Measurements from ENCODE around the gene COG3. TPM values are rescaled to one million over a fixed set of nuclear protein-coding genes. Genes with fewer than 3 reads are reported as not detected.

The COG3 gene
- total and polyA plus RNA-seq, 2 of the 13 experiments (the other 11 are each of a cell fraction or from before 2014, with no cell fraction given): 37.8 to 47.5 TPM

DNA sequence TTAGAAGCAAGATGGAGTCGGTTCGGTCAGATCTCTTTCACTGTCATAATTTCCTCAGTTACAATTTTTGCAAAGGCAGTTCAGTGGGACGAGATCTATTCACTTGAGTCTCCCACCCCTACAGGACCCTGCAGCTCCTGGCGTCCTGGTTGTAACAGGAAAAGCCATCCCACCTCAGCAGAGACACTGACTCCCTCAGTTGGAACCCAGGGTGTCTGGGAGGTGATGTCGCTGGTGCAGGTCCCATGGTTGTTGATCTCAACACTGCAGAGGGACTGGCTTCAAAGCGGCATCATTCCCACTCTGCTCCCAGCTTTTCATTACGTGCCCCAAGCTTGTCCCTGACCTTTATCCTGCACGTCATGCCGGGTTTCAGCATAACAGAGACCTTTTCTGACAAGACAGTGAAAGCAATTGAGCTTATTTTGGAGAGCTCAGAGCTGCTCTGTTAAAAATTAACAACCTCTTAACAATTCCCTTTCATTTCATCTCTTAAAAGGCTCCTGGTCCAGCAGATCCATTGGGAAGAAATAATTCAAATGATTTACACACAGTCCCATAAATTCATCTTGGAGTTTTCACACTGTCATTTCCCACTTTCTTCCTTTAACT lies 17.6 kb upstream of the COG3 start (continued):
- TF ChIP-seq, protein P1, sequence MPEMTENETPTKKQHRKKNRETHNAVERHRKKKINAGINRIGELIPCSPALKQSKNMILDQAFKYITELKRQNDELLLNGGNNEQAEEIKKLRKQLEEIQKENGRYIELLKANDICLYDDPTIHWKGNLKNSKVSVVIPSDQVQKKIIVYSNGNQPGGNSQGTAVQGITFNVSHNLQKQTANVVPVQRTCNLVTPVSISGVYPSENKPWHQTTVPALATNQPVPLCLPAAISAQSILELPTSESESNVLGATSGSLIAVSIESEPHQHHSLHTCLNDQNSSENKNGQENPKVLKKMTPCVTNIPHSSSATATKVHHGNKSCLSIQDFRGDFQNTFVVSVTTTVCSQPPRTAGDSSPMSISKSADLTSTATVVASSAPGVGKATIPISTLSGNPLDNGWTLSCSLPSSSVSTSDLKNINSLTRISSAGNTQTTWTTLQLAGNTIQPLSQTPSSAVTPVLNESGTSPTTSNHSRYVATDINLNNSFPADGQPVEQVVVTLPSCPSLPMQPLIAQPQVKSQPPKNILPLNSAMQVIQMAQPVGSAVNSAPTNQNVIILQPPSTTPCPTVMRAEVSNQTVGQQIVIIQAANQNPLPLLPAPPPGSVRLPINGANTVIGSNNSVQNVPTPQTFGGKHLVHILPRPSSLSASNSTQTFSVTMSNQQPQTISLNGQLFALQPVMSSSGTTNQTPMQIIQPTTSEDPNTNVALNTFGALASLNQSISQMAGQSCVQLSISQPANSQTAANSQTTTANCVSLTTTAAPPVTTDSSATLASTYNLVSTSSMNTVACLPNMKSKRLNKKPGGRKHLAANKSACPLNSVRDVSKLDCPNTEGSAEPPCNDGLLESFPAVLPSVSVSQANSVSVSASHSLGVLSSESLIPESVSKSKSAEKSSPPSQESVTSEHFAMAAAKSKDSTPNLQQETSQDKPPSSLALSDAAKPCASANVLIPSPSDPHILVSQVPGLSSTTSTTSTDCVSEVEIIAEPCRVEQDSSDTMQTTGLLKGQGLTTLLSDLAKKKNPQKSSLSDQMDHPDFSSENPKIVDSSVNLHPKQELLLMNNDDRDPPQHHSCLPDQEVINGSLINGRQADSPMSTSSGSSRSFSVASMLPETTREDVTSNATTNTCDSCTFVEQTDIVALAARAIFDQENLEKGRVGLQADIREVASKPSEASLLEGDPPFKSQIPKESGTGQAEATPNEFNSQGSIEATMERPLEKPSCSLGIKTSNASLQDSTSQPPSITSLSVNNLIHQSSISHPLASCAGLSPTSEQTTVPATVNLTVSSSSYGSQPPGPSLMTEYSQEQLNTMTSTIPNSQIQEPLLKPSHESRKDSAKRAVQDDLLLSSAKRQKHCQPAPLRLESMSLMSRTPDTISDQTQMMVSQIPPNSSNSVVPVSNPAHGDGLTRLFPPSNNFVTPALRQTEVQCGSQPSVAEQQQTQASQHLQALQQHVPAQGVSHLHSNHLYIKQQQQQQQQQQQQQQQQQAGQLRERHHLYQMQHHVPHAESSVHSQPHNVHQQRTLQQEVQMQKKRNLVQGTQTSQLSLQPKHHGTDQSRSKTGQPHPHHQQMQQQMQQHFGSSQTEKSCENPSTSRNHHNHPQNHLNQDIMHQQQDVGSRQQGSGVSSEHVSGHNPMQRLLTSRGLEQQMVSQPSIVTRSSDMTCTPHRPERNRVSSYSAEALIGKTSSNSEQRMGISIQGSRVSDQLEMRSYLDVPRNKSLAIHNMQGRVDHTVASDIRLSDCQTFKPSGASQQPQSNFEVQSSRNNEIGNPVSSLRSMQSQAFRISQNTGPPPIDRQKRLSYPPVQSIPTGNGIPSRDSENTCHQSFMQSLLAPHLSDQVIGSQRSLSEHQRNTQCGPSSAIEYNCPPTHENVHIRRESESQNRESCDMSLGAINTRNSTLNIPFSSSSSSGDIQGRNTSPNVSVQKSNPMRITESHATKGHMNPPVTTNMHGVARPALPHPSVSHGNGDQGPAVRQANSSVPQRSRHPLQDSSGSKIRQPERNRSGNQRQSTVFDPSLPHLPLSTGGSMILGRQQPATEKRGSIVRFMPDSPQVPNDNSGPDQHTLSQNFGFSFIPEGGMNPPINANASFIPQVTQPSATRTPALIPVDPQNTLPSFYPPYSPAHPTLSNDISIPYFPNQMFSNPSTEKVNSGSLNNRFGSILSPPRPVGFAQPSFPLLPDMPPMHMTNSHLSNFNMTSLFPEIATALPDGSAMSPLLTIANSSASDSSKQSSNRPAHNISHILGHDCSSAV (CRISPR knock-in tag; IDR thresholded peaks at IDR 0.05; ENCODE audit: borderline replicate concordance): no peak
- TF ChIP-seq SMAD9 (CRISPR knock-in tag; IDR thresholded peaks at IDR 0.05) (no peak), ZMAT3 (CRISPR knock-in tag; conservative IDR thresholded peaks at IDR 0.05) (0 out of 2 replicates have a peak, but pooled peaks have one; percentile 34), ZNF550 (CRISPR knock-in tag; IDR thresholded peaks at IDR 0.05; ENCODE audit: borderline replicate concordance) (no peak), SOX13 (IDR thresholded peaks at IDR 0.05) (peak; percentile 68), SOX13 (CRISPR knock-in tag; conservative IDR thresholded peaks at IDR 0.05 in 1 of 2, IDR thresholded peaks at IDR 0.05 in 1 of 2) (peak in 1 of 2 experiments; percentile 92; a peak in 2 of 4 replicates), IRF1 (CRISPR knock-in tag; IDR thresholded peaks at IDR 0.05; ENCODE audit: low read depth) (no peak), TAF1 (CRISPR knock-in tag; IDR thresholded peaks at IDR 0.05) (peak; percentile 65; the same call in 1 of the 2 replicates), NFIC (IDR thresholded peaks at IDR 0.05; ENCODE audit: low read length) (no peak), NCOR1 (IDR thresholded peaks at IDR 0.05; ENCODE audit: borderline replicate concordance, low read length) (peak; percentile 75; the same call in 1 of the 2 replicates), ZNF326 (CRISPR knock-in tag; IDR thresholded peaks at IDR 0.05; ENCODE audit: borderline replicate concordance) (no peak), ZNF20 (CRISPR knock-in tag; IDR thresholded peaks at IDR 0.05) (no peak), ZNF850 (CRISPR knock-in tag; conservative IDR thresholded peaks at IDR 0.05) (no peak), ZNF317 (CRISPR knock-in tag; IDR thresholded peaks at IDR 0.05) (0 out of 2 replicates have a peak, but pooled peaks have one; percentile 47), ZBTB7A (CRISPR knock-in tag; IDR thresholded peaks at IDR 0.05) (0 out of 2 replicates have a peak, but pooled peaks have one; percentile 29), ZNF282 (IDR thresholded peaks at IDR 0.05; ENCODE audit: partially characterized antibody) (no peak), YEATS2 (CRISPR knock-in tag; IDR thresholded peaks at IDR 0.05; ENCODE audit: borderline replicate concordance) (peak; percentile 46; the same call in 1 of the 2 replicates), SAP130 (CRISPR knock-in tag; IDR thresholded peaks at IDR 0.05; ENCODE audit: low read depth) (peak; percentile 91), ZNF577 (CRISPR knock-in tag; IDR thresholded peaks at IDR 0.05; ENCODE audit: borderline replicate concordance, low read depth) (no peak), SRY (CRISPR knock-in tag; IDR thresholded peaks at IDR 0.05) (0 out of 2 replicates have a peak, but pooled peaks have one; percentile 47)
- TF ChIP-seq, protein P2, sequence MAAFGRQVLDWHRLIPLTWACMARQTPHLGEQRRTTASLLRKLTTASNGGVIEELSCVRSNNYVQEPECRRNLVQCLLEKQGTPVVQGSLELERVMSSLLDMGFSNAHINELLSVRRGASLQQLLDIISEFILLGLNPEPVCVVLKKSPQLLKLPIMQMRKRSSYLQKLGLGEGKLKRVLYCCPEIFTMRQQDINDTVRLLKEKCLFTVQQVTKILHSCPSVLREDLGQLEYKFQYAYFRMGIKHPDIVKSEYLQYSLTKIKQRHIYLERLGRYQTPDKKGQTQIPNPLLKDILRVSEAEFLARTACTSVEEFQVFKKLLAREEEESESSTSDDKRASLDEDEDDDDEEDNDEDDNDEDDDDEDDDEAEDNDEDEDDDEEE (CRISPR knock-in tag; IDR thresholded peaks at IDR 0.05): no peak
